ENCODE results near the gene ATAD3B.
"Not testable (repeated sequence)": the region's sequence is repeated elsewhere in the genome, so short reads cannot be mapped to it uniquely, and the experiment has no call there.

Gene ATAD3B

DNA sequence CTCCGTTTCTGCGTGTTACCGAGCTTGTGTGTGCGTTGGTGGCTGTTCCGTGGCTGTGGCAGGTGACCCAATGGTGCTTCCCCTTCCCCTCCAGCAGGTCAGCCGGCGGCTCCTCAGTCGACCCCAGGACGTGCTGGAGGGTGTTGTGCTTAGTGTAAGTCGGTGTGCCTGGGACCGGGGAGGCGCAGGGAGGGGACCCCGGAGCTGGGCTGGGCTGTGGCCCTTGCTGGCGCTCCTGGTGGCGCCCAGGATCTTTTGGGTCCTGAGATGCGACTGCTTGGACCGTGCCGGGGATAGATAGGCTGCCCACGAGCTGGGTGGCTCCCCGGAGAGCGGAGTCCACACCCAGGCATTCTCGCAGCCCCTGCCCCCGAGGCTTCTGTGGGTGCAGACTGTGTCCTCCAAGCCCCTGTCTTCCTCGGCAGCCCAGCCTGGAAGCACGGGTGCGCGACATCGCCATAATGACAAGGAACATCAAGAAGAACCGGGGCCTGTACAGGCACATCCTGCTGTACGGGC is 16.1 kb upstream of the ATAD3B start:
- H3K36me3 ChIP-seq (ENCODE audit: insufficient read depth, low read length): no peaks in the 10 kb centered on the region
- no peak overlapping the region for H3K4me3 ChIP-seq
- H3K9me3 ChIP-seq (ENCODE audit: low read depth, low read length): no peaks in the 10 kb centered on the region
- DNase-seq (ENCODE audit: low read depth, low spot score): no peak
- H3K27ac ChIP-seq: no peak overlapping the region
- TF ChIP-seq POLR2AphosphoS5 (IDR thresholded peaks at IDR 0.05; ENCODE audit: borderline replicate concordance, low read depth, low read length) (no peak), FOXP2 (optimal IDR thresholded peaks at IDR 0.05; ENCODE audit: control extremely low read depth, extremely low read length, insufficient read depth) (no peak), EZH2 (IDR thresholded peaks at IDR 0.05) (no peak)
- H3K9ac ChIP-seq (ENCODE audit: insufficient read length): no peak overlapping the region

GRCh38 chr1:1455934-1456333 is 15.6 kb upstream of the ATAD3B start:
- not testable (repeated sequence) for H3K9ac ChIP-seq (ENCODE audit: insufficient read length); H3K36me3 ChIP-seq (ENCODE audit: insufficient read depth, low read length); H3K27ac ChIP-seq; H3K4me3 ChIP-seq; H3K9me3 ChIP-seq (ENCODE audit: low read depth, low read length); DNase-seq (ENCODE audit: low read depth, low spot score)

GRCh38 chr1:1456683-1457255 is 14.8 kb upstream of the ATAD3B start:
- not testable (repeated sequence) for DNase-seq (ENCODE audit: low read depth, low spot score); H3K36me3 ChIP-seq (ENCODE audit: insufficient read depth, low read length); H3K9me3 ChIP-seq (ENCODE audit: low read depth, low read length); H3K4me3 ChIP-seq; H3K9ac ChIP-seq (ENCODE audit: insufficient read length); H3K27ac ChIP-seq

GRCh38 chr1:1459156-1459555 is 12.4 kb upstream of the ATAD3B start:
- not testable (repeated sequence) for H3K27ac ChIP-seq; H3K4me3 ChIP-seq; H3K36me3 ChIP-seq (ENCODE audit: insufficient read depth, low read length); H3K9me3 ChIP-seq (ENCODE audit: low read depth, low read length); H3K9ac ChIP-seq (ENCODE audit: insufficient read length); DNase-seq (ENCODE audit: low read depth, low spot score)

DNA sequence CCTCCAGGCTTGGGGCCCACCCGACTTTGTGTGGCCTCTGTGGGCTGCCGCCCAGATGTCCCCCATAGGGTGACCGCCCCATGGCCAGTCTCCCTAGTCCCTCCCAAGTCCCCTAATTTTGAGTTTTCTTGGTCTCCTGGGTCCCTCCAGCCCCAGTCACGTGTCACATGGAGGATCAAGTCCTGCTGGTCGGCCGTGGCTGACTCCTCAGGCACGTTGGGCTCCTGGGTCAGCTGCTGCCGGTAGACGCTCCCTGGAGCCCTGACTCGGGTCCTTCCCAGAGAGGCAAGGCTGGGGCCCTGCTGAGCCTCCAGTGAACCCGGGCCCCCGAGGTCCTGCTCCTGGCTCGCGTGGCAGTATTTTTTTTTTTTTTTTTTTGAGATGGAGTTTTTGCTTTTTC is 11.9 kb upstream of the ATAD3B start:
- not testable (repeated sequence) for DNase-seq (ENCODE audit: low read depth, low spot score); H3K36me3 ChIP-seq (ENCODE audit: insufficient read depth, low read length)

GRCh38 chr1:1460540-1461130 is 10.9 kb upstream of the ATAD3B start:
- H3K9ac ChIP-seq (ENCODE audit: insufficient read length): no peak overlapping the region
- DNase-seq (ENCODE audit: low read depth, low spot score): no peak
- H3K4me3 ChIP-seq: no peak overlapping the region
- H3K36me3 ChIP-seq (ENCODE audit: insufficient read depth, low read length): no peaks in the 10 kb centered on the region
- no peaks in the 10 kb centered on the region for H3K9me3 ChIP-seq (ENCODE audit: low read depth, low read length)
- no peak overlapping the region for H3K27ac ChIP-seq
- TF ChIP-seq FOXP2 (optimal IDR thresholded peaks at IDR 0.05; ENCODE audit: control extremely low read depth, extremely low read length, insufficient read depth) (no peak), POLR2AphosphoS5 (IDR thresholded peaks at IDR 0.05; ENCODE audit: borderline replicate concordance, low read depth, low read length) (no peak), EZH2 (IDR thresholded peaks at IDR 0.05) (no peak)

More for the DNA sequence above, 11.9 kb upstream of the ATAD3B start:
- H3K4me3 ChIP-seq; H3K27ac ChIP-seq; H3K9ac ChIP-seq (ENCODE audit: insufficient read length); H3K9me3 ChIP-seq (ENCODE audit: low read depth, low read length): not testable (repeated sequence)

GRCh38 chr1:1461721-1462317 is 9.7 kb upstream of the ATAD3B start:
- no peak overlapping the region for H3K4me3 ChIP-seq
- H3K36me3 ChIP-seq (ENCODE audit: insufficient read depth, low read length): no peaks in the 10 kb centered on the region
- TF ChIP-seq EZH2 (IDR thresholded peaks at IDR 0.05): no peak
- no peak for TF ChIP-seq FOXP2 (optimal IDR thresholded peaks at IDR 0.05; ENCODE audit: control extremely low read depth, extremely low read length, insufficient read depth)
- TF ChIP-seq POLR2AphosphoS5 (IDR thresholded peaks at IDR 0.05; ENCODE audit: borderline replicate concordance, low read depth, low read length): no peak
- no peak for DNase-seq (ENCODE audit: low read depth, low spot score)
- H3K27ac ChIP-seq: no peak overlapping the region
- no peaks in the 10 kb centered on the region for H3K9me3 ChIP-seq (ENCODE audit: low read depth, low read length)
- no peak overlapping the region for H3K9ac ChIP-seq (ENCODE audit: insufficient read length)

DNA sequence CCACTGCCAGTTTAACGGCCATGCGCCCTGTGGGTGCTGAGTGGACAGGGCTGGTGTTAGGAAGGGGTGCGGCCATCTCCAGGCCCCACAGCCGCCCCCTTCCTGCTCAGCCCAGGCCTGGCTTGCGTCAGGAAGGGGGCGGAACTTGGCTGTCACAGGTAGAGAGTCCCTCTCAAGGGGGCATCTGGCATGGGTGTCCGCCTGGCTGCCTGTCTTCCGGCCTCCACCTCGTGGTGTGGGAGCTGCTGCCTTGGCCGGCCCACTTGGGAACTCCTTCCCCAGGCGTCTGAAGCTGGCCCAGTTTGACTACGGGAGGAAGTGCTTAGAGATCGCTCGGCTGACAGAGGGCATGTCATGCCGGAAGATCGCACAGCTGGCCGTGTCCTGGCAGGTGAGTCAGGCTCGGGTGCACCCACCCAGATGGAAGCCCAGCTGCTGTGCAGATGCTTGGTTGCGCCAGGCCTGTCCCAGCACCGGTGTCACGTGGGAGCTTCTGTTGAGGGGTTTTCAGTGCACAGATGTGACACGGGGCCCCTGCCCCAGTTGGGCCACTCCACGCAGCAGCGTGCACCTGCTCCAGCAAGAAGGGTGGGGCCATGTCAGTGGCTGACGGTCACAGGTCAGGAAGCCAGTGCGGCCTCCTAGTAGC is 9.1 kb upstream of the ATAD3B start:
- Histone ChIP-seq H3K4me3 (no peak overlapping the region), H3K9me3 (ENCODE audit: low read depth, low read length) (no peaks in the 10 kb centered on the region), H3K36me3 (ENCODE audit: insufficient read depth, low read length) (no peaks in the 10 kb centered on the region), H3K27ac (no peak overlapping the region), H3K9ac (ENCODE audit: insufficient read length) (no peak overlapping the region)
- TF ChIP-seq EZH2 (IDR thresholded peaks at IDR 0.05): no peak
- no peak for TF ChIP-seq POLR2AphosphoS5 (IDR thresholded peaks at IDR 0.05; ENCODE audit: borderline replicate concordance, low read depth, low read length)
- no peak for DNase-seq (ENCODE audit: low read depth, low spot score)

GRCh38 chr1:1463312-1463711 is 8.3 kb upstream of the ATAD3B start:
- H3K36me3 ChIP-seq (ENCODE audit: insufficient read depth, low read length): no peaks in the 10 kb centered on the region

DNA sequence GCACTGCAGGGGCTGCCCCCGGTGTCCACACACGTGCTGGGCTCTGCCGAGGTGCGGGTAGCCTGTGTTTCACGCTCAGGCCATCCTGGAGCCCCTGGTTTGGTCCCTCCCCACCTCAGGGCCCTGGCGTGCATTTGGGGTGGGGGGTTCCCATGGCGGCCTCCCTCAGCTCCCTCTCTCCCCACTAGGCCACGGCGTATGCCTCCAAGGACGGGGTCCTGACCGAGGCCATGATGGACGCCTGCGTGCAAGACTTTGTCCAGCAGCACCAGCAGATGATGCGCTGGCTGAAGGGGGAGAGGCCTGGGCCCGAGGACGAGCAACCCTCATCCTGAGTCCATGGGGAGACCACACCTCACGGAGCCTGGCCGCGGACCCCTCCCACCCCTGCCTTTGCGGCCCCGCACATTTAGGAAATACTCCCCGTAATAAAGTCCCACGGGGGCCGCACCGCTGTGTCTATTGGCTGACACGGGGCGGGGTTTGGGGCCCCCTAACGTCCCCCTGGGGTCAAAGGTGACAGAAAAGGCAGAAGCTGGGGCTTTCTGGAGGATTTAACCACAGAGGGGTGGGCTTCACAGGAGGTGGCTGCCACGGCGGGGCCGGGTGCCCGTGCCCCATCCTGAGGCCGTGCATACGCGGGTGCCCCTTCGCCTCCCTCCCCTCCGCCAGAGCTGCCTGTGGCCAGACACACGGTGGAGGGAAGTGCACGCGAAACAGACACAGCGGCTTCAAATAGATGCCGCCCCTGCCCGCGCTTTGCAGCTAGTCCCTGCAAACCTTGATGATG is 3.2 kb upstream of the ATAD3B start:
- H3K4me3 ChIP-seq; H3K36me3 ChIP-seq (ENCODE audit: insufficient read depth, low read length); H3K27ac ChIP-seq: not testable (repeated sequence)

More at GRCh38 chr1:1463312-1463711, 8.3 kb upstream of the ATAD3B start:
- Histone ChIP-seq H3K4me3 (no peak overlapping the region), H3K9me3 (ENCODE audit: low read depth, low read length) (no peaks in the 10 kb centered on the region), H3K27ac (no peak overlapping the region), H3K9ac (ENCODE audit: insufficient read length) (no peak overlapping the region)
- no peak for TF ChIP-seq POLR2AphosphoS5 (IDR thresholded peaks at IDR 0.05; ENCODE audit: borderline replicate concordance, low read depth, low read length)
- TF ChIP-seq EZH2 (IDR thresholded peaks at IDR 0.05): no peak
- TF ChIP-seq FOXP2 (optimal IDR thresholded peaks at IDR 0.05; ENCODE audit: control extremely low read depth, extremely low read length, insufficient read depth): no peak
- no peak for DNase-seq (ENCODE audit: low read depth, low spot score)

More for the DNA sequence above, 3.2 kb upstream of the ATAD3B start:
- not testable (repeated sequence) for H3K9me3 ChIP-seq (ENCODE audit: low read depth, low read length); DNase-seq (ENCODE audit: low read depth, low spot score); H3K9ac ChIP-seq (ENCODE audit: insufficient read length)
